ENCODE results near the gene C10orf53.
"Not testable (repeated sequence)": the region's sequence is repeated elsewhere in the genome, so short reads cannot be mapped to it uniquely, and the experiment has no call there.

The C10orf53 gene

GRCh38 chr10:49652421-49653272, 26.8 kb upstream of the C10orf53 start:
- DNase-seq: no peak

GRCh38 chr10:49653273-49653929, 26.1 kb upstream of the C10orf53 start:
- DNase-seq: no peak

DNA sequence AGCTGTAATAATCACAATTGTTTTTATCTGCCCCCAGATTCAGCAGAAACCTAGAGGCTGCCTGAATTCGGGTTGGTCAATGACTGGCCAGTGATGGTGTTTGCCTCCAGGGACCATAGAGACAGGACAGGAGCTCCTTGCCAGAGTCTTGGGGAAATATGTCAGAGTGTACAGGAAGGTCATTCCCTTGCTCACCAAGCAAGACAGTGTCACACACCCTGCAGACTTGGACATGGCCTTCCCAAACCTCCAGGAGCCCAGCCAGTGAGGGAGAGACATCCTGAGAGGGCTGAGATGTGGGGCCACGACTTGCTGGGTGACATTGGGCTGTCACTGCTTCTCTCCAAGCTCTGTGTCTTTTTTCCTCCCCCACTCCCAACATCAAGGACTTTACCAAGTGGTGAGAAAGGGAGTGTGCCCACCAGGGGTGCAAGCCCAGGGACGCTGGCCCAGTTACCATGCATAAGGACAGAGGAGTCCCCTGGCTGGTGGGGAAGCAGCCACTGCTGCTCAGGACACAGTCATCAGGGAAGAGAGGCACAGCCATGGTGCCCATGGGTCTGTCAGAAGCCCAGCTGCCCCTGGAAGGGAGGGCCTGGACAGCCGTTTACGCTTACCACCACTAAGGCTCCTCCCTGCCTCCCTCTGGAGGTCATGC, 25.3 kb upstream of the C10orf53 start:
- DNase-seq: no peak

- DNase-seq: no peak
Observed at GRCh38 chr10:49655099-49655498, 24.4 kb upstream of the C10orf53 start.

DNA sequence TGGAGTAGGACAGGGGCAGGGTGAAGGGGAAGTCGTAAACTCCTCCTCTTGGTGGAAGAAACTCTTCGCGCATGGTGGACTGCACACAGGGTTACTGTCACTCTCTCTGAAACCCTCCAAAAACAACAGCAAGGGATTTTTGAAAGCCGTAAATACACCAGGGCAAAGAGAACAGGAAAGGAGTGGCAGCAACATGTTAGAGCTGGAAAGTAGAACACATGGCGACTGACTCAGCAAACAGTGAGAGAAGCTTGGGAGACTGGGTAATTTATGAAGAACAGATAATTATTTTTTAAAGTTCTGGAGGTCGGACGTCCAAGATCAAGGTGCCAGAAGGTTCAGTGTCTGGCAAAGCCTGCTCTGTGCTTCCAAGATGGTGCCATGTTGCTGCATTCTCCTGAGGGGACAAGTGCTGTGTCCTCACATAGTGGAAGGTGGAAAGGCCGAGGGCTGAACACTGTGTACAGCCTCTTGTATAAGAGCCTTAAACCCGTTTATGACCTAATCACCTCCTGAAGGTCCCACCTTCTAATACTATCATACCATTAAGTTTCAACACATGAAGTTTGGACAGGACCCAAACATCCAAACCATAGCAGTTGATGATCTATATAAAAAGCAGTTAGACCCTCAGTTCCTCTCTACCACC, 22.5 kb upstream of the C10orf53 start:
- DNase-seq: no peak

DNA sequence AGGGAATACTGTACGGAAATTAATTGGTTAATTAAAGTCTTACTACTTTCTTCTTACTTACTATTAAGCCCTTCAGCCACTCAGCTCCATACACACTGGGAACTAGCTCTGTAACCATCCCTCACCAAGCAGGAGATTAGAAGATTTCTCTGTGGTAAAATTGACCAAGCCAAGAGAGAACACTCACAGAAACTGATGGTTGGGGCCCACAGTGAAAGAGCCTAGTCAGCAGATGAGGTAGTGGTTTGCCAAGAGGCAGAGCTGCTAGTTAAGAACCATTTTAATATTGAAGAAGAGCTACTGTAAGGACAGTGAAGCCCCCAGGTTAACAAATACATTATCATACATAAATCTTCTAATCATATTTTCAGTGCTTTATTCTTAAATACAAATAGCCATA, 21.8 kb upstream of the C10orf53 start:
- no peak for DNase-seq

GRCh38 chr10:49661140-49661856, 18.2 kb upstream of the C10orf53 start:
- DNase-seq: no peak

DNA sequence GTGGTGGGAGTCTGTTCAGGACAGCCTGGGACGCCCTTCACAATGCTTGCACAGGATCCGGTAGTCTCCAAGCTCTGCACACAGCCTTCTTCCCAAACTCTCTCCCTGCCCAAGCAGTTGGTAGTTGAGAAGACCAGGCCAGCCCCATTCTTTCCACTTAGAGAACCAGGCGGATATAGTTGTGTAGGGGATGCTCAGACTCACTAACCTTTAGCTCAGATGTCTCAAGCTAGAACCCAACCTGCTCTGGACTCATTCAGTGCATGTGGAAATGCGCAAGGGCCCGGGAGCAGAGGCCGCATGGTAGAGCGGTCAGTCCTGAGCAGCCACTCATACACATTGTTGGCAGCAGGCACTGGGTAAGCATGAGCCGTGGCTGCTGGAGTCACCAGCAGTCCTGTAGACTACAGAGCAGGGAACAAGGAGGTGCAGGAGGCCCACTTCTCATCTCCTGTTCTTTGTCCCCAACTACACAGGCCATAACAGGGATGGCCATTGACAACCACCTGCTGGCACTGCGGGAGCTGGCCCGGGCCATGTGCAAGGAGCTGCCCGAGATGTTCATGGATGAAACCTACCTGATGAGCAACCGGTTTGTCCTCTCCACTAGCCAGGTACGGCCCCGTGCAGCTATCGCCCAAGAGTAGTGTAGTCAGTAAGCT, 17.2 kb upstream of the C10orf53 start:
- no peak for DNase-seq

- no peak for DNase-seq
Observed at GRCh38 chr10:49663596-49663995, 15.9 kb upstream of the C10orf53 start.

DNA sequence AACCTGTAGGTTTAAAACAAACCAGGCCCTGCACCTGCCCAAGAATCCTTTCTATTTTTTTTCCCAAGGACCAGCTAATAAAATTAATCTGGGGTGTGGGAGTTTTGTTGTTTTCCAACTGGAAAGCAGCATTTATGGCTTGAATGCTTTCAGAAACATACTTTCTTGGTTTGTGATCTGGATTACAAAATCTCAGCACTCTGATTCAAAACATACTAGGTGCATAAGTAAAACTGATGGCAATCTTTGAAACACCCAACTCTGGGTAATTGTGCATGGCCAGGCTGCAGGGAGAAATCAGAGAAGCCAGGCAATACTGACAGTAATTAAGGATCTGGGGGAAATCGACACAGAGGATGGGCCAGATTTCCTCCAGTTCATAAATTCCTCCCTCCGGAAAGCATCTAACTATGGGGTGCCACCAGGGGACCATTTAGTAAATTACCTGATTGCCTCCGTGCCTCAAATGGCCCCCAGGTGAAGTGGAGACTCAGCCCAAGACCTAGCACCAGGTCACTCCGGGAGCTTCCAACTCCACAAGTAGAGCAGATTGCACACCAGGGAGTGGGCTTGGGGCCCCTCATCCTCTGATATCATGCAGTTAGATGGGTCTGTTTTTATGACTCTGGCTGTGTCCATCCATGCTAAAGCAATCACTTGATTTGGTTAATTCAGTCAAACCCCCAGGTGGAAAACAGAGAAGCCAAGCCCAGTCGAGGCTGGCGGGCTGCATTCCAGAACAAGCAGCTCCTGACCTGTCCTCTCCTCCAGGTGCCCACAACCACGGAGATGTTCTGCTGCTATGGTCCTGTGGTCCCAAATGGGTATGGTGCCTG, 15.2 kb upstream of the C10orf53 start:
- no peak for DNase-seq

GRCh38 chr10:49664842-49665355, 14.6 kb upstream of the C10orf53 start:
- no peak for DNase-seq

DNA sequence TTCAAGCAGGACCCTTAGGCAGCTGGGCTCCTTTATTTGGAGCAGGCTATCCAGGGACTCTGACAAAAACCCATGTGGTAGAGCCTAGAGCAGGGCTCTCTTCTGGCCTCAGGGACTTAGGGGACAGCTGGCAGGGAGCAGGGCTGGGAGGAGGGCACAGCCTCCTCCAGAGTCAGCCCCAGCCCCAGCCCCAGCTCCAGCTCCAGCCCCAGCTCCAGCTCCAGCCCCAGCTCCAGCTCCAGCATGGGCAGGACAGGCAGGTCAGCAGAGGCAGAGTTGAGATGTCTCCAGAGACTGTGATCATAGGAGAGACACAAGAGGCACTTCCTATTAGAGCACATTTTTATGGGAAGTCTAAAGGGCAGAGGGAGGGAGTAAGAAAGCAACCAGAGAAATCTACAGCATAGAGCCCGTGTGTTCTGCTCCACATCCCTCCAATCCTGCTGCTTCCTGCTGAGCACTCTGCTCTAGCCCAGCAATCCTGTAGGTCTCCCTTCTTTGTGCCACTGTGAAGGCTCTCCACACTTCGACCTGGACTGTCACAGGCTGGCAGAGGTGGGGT, 13.3 kb upstream of the C10orf53 start:
- DNase-seq: no peak

GRCh38 chr10:49666685-49667084, 12.8 kb upstream of the C10orf53 start:
- DNase-seq: no peak

DNA sequence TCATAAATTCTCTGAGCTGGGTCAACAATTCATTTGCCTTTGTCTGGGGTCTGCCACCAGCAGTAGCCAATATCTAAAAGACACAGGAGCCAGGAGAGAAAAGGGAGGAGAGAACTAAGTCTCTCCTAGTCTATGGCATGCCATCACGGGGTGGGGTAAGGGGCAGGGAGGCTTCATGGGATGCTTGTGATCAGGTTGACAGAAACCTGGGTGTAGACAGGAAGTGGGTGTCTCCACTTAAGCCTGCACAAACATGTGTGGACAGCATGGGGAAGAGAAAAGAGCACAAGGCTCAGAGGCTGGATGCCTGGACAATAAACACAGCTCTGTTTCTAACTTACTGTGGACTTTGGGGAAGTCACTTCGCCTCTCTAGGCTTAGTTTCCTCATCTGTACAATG, 11.5 kb upstream of the C10orf53 start:
- DNase-seq: no peak

GRCh38 chr10:49668684-49669083, 10.8 kb upstream of the C10orf53 start:
- no peak for DNase-seq

DNA sequence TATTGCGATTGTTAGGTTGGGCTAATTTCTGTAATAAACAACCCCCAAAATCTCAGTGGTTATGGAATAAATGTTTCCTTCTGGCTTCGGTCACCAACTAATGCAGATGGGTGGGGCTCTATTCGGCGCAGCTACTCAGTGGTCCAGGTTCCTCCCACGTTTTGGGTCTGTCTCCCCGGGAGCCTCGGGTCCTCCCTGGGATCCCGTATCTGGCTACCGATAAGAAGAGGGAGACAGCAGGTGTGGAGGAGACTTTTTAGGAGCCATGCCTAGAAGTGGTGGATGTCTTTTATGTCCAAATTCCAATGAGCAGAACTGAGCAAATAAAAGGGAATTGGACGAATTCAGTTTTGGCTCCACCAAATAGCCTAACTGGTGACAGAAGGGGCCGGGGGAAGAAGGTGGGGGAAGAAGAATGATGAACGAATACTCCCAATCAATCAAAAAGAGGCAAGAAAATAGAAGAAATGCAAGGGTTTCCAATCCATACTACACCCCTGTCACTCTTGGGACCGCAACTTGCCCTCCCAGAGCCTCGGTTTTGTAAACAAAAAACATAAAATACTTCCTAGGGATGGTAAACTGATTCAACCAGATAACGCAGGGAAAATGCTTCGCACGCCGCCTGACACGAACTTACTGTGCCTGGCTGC, 498 bp upstream of the C10orf53 start:
- no peak for DNase-seq

GRCh38 chr10:49682449-49682848, 3.0 kb downstream of the C10orf53 start:
- DNase-seq: not testable (repeated sequence)

GRCh38 chr10:49682879-49683278, 3.4 kb downstream of the C10orf53 start:
- no peak for DNase-seq

DNA sequence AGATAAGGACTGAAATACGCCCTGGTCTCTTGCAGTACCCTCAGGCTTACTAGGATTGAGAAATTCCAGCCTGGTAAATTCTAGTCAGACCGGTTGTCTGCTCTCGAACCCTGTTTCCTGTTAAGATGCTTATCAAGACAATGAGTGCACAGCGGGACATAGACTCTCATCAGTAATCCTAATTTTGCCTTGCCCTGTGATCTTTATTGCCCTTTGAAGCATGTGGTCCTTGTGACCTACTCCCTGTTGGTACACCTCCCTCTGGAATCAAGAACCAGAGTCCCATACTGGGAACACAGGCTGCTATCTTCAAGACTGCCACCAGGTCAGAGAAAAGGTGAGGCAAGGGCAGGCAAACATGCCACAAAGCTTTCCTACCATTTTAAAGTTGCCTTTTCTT, 7.2 kb downstream of the C10orf53 start:
- DNase-seq: no peak

Data from hypothalamus (tissue), 51 donors.